ENCODE data around the gene ACAA1. TPM values are rescaled to one million over a fixed set of nuclear protein-coding genes. Genes with fewer than 3 reads are reported as not detected.
A peak's percentile ranks its signal among the peaks of the same experiment; 100 is the strongest.

ACAA1 gene
- total RNA-seq, 1 experiment from 2014 or later, result 49.0 TPM

GRCh38 chr3:38164952-38165721 is 28.2 kb upstream of the ACAA1 start, which contains the start of gene OXSR1:
TSS of gene OXSR1 (plus strand) at chr3:38165537. CDS start at chr3:38165877, 340 bp downstream.
- H3K79me2 ChIP-seq (ENCODE audit: insufficient read depth, low read length), result peaks cover 48% of the 10 kb centered on the region
- TF ChIP-seq EGR1 (IDR thresholded peaks at IDR 0.05; ENCODE audit: low read depth), result peak; percentile 91
- no peak for TF ChIP-seq CTCF (IDR thresholded peaks at IDR 0.05 in 2 of 3, conservative IDR thresholded peaks at IDR 0.05 in 1 of 3; ENCODE audit: borderline replicate concordance in 1 of 3, insufficient read depth in 1 of 3, low read depth in 2 of 3, low read length in 2 of 3)
- TF ChIP-seq ELF1 (IDR thresholded peaks at IDR 0.05; ENCODE audit: borderline replicate concordance, low read depth), result no peak
- TF ChIP-seq EZH2 (IDR thresholded peaks at IDR 0.05), result no peak
- no peak for TF ChIP-seq ZBTB33 (IDR thresholded peaks at IDR 0.05; ENCODE audit: extremely low read depth, insufficient replicate concordance, low read length)
- peak; percentile 55; the same call in 1 of the 2 replicates for TF ChIP-seq SIN3A (IDR thresholded peaks at IDR 0.05; ENCODE audit: low read depth)
- no peak for TF ChIP-seq REST (IDR thresholded peaks at IDR 0.05; ENCODE audit: low read depth)
- TF ChIP-seq ATF3 (IDR thresholded peaks at IDR 0.05), result no peak
- no peak for TF ChIP-seq CEBPB (IDR thresholded peaks at IDR 0.05; ENCODE audit: low read depth)
- peak; percentile 79 for TF ChIP-seq POLR2A (IDR thresholded peaks at IDR 0.05; ENCODE audit: borderline replicate concordance, extremely low read depth, insufficient read depth, insufficient read length)
- peak; percentile 98 for TF ChIP-seq YY1 (IDR thresholded peaks at IDR 0.05; ENCODE audit: extremely low read depth, insufficient replicate concordance, low read depth, low read length)
- TF ChIP-seq SRF (IDR thresholded peaks at IDR 0.05; ENCODE audit: low read depth), result no peak
- peak; percentile 86; the same call in 1 of the 2 replicates for TF ChIP-seq CBX3 (IDR thresholded peaks at IDR 0.05; ENCODE audit: low read depth)
- peak; percentile 96 for TF ChIP-seq SP1 (IDR thresholded peaks at IDR 0.05; ENCODE audit: low read depth)
- TF ChIP-seq RAD21 (IDR thresholded peaks at IDR 0.05; ENCODE audit: low read depth), result no peak
- peak; percentile 68 for TF ChIP-seq TCF7L2 (IDR thresholded peaks at IDR 0.05; ENCODE audit: borderline replicate concordance, extremely low read depth, insufficient read depth, insufficient read length)
- no peak; the same call in 1 of the 2 replicates for TF ChIP-seq ZFX (IDR thresholded peaks at IDR 0.05)
- peak; percentile 91 for TF ChIP-seq POLR2AphosphoS5 (IDR thresholded peaks at IDR 0.05; ENCODE audit: low read depth, low read length)

More at GRCh38 chr3:38164952-38165721, 28.2 kb upstream of the ACAA1 start, which contains the start of gene OXSR1:
- intact Hi-C loops (cut with micrococcal nuclease), result loop anchor here (2.0 kb wide), 1 partner anchor 28 kb away; the partner anchor contains the start of gene ACAA1
- Histone ChIP-seq H4K20me1 (ENCODE audit: insufficient read depth) (peaks cover 4% of the 10 kb centered on the region; the same call in 1 of the 2 replicates), H3K9ac (ENCODE audit: low read length) (peak within 1 kb of the TSS; percentile 94), H2AFZ (ENCODE audit: low read depth, low read length, poor library complexity, severe bottlenecking) (no peak within 1 kb of the TSS), H3K9me3 (ENCODE audit: control insufficient read depth in 1 of 2, insufficient read depth in 1 of 2, low read depth in 1 of 2, low read length in 2 of 2) (no peaks in the 10 kb centered on the region), H3K4me1 (ENCODE audit: control insufficient read depth in 1 of 2, insufficient read depth in 2 of 2, low read length in 2 of 2) (peaks cover 6 to 43% of the 10 kb centered on the region in 2 experiments; a peak in 3 of 4 replicates), H3K36me3 (ENCODE audit: control insufficient read depth in 1 of 2, insufficient read depth in 2 of 2, low read length in 2 of 2) (no peaks in the 10 kb centered on the region), H3K4me3 (replicated peaks in 1 of 2; ENCODE audit: low read depth in 1 of 2, low read length in 2 of 2) (peak within 1 kb of the TSS; percentile 88 to 92), H3K27ac (ENCODE audit: low read depth, low read length) (peak within 1 kb of the TSS; percentile 90), H3K27me3 (ENCODE audit: insufficient read depth, low read length) (no peaks in the 10 kb centered on the region), H3K4me2 (ENCODE audit: low read length) (peak within 1 kb of the TSS; percentile 77), H3K9me2 (ENCODE audit: insufficient read depth) (no peaks in the 10 kb centered on the region)
- RAD21 ChIA-PET (ENCODE audit: low non-redundant PET in 1 of 2, low total read pairs in 2 of 2, uncharacterized antibody in 2 of 2, unreplicated experiment in 2 of 2), result interaction anchor here in 1 of 2 experiments (0.7 to 0.8 kb wide), 2 partner anchors 28 to 609 kb away, joined by 3 to 5 read pairs; partner anchors contain the start of gene ACAA1
- POLR2A ChIA-PET, result interaction anchor here (0.6 to 2.4 kb wide), 11 partner anchors 9 to 315 kb away, joined by 3 to 19 read pairs (median 4); partner anchors contain the start of genes ACAA1 and MYD88
- BruUV-seq (replicated peaks), result no TSS peak
- CTCF ChIA-PET, result interaction anchor here (0.7 to 2.0 kb wide), 3 partner anchors 11 to 28 kb away, joined by 3 to 9 read pairs (median 4); partner anchors contain the start of gene ACAA1
- ATAC-seq (peak; percentile 89), DNase-seq (ENCODE audit: low read depth, low spot score) (peak; percentile 100)
